OCI-M2 (cell line): ENCODE results near the gene DNHD1.

Experiments used
- DNase-seq: peaks from one replicate; lab custom pipeline; 2025; ENCODE audit not compliant: unreplicated experiment; lab: John Stamatoyannopoulos, UW

DNHD1 gene

DNA sequence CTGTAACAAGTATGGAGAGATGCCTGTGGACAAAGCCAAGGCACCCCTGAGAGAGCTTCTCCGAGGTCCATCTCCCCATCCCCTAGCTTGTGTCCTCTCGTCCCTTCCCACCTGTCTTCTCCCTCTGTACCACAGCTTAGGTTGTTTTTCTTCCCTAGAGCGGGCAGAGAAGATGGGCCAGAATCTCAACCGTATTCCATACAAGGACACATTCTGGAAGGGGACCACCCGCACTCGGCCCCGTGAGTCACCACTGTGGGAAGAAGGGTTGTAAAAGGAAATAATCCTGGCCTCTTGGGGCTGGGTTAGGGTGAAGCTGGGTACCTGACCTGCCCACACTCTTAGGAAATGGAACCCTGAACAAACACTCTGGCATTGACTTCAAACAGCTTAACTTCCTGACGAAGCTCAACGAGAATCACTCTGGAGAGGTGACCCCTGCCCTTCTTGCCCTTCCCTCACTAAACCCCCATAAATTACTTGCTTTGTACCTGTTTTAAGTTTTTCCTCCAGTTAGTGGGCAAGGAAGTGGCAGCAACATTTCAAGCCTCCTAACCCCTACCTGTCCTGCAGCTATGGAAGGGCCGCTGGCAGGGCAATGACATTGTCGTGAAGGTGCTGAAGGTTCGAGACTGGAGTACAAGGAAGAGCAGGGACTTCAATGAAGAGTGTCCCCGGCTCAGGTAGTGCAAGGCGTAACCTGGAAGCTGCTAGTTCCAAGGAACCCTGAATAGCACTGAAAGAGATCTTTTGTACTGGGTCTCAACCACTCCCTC, 111.8 kb downstream of the DNHD1 start:
- no peak for DNase-seq

DNA sequence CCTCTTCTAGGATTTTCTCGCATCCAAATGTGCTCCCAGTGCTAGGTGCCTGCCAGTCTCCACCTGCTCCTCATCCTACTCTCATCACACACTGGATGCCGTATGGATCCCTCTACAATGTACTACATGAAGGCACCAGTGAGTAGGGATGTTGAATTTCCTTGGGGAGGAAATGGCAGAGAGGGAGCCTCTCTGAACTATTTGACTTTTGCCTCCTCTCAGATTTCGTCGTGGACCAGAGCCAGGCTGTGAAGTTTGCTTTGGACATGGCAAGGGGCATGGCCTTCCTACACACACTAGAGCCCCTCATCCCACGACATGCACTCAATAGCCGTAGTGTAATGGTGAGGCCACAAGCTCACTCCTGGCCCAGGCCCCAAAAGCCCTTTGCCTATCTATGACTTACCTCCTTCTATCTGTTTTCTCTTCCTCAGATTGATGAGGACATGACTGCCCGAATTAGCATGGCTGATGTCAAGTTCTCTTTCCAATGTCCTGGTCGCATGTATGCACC, 112.5 kb downstream of the DNHD1 start:
- DNase-seq = no peak

DNA sequence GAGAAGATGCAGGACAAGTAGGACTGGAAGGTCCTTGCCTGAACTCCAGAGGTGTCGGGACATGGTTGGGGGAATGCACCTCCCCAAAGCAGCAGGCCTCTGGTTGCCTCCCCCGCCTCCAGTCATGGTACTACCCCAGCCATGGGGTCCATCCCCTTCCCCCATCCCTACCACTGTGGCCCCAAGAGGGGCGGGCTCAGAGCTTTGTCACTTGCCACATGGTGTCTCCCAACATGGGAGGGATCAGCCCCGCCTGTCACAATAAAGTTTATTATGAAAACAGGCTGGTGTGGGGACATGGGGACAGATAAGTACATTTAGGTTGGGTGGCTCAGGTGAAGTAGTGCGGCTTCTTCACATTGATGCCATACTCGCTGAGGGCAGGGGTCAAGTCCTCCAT, 113.5 kb downstream of the DNHD1 start:
- DNase-seq = no peak

GRCh38 chr11:6611092-6611962, 114.2 kb downstream of the DNHD1 start:
- no peak for DNase-seq

- DNase-seq = no peak
Measured at GRCh38 chr11:6611963-6612212, 114.8 kb downstream of the DNHD1 start.

GRCh38 chr11:6612213-6613041, 115.3 kb downstream of the DNHD1 start, which contains the start of gene TAF10:
Gene TAF10, minus strand, starts transcription at chr11:6612216. Its CDS starts 27 bp downstream, at chr11:6612189.
- peak; percentile 51 for DNase-seq

- no peak for DNase-seq
Measured at GRCh38 chr11:6613496-6613895, 116.4 kb downstream of the DNHD1 start.

GRCh38 chr11:6614446-6614845, 117.4 kb downstream of the DNHD1 start:
- no peak for DNase-seq

DNA sequence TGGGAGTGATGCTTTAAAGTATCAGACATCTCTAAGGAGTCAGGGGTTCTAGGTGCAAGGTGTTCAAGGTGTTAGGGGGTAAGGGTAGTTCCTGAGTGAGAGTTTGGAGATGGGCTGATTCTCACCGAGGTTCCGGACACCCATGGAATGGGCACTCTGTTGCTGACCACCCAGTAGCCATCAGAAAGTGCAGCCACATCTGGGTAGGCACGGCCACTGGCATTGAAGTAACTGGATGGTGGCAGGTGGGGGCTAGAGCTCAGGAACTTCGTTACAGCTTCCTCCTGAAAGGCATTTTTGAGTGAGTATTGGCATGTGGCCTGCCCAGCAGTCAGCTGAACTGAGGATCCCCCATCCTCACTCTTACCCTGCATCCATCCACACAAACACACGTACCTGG, 118.0 kb downstream of the DNHD1 start:
- DNase-seq = no peak

- no peak for DNase-seq
Measured at GRCh38 chr11:6615882-6616585, 119.0 kb downstream of the DNHD1 start.

GRCh38 chr11:6616596-6617250, 119.6 kb downstream of the DNHD1 start:
- DNase-seq = no peak

DNA sequence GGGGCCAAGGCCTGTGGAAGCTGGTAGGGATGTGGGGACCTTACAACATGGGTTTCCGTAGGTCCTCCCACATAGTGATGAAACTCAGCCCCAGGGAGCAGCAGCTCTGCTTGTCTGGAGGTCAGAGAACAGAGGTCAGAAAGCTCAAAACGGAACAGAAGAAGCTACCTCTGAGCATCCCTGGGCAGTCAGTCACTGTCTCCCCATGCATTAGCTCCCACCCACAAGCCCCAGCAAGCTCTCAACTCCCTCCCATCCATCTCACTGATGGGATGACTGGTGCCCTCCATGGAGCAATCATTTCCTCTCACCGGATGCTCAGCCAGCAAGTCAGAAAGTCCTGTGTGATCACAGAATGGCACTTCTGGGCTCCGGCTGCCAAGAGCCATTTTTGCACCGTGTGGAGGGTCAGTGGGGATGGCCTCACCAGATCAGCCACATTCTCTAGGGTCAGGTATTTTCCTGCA, 120.3 kb downstream of the DNHD1 start:
- no peak for DNase-seq

DNA sequence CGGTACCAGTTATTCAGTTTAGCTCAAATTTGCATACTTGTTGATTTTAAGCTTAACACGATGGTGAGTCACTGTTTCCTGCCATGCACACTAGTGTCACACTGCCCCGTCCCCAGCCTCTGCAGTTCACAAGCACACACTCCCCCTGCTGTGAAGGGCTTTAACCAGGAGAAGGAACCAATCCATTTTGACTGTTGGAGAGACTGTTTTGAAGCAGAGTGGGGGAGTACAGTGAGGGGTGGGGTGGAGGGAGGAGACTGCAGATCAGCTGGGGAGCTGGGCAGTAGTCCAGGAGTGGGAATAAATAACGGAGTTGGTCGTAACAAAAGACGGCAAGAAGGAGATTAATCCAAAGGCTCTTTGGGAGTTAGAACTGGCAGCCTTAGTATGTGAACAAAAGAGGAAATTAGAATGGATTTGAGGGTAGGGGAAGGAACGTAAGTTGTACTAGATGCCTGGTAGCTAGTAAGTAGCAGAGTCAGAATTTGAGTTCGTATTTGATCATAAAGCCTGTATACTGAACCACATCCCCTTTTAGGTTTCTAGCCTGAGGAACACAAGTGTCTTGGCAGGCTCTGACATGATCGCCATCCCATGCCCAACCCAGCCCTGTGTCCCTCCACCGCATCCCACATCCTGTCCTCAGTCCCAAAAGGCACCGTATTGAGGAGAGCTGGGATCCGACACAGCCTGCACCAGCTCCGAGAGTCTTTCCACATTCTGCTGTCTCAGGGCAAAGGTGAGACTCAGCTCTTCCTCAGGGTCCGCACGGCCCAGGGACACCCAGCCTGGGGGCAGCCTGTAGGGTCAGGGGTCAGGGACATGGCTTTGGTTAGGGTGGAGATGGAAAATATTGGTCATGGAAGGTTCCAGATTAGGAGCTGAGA, 121.3 kb downstream of the DNHD1 start:
- DNase-seq = peak; percentile 15

DNA sequence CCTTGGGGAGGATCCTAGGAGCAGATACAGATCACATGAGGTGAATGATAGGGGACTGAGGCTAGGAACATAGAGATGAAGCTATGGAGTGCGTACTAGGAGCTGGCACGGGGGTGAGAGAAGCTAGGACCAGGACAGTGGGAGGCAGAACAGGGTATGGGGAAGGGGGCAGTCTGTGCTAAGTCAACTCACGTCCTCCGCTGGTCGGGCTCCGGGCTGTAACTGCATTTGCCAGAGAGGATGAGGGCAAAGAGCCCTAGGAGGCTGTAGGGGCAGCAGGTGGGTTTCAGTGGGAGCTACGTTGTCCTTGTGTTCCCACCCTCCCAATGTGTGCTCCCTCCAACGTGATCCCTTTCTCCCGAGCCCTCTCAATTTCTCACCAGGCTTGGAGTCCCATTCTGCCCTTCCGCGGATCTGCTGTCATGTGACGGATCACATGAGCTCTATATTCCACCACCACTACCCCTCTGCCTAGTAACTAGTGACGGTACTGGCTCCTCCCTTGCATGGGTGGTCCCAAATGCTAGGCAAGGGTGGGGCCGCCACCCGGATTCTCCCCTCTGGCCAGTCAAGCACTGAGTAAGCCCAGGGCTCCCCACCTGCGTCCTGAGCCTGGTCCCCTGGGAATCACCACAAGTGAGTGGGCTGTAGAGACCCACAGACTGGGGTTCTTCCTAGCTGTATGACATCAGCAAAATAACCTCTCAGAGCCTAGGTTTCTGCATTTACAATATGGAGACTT, 122.1 kb downstream of the DNHD1 start, which contains the start of gene TPP1:
Gene TPP1 (minus strand): TSS at position 419 of the 742 bp plus-strand sequence. CDS start 22 bp downstream, at position 397.
- DNase-seq = peak; percentile 66

DNA sequence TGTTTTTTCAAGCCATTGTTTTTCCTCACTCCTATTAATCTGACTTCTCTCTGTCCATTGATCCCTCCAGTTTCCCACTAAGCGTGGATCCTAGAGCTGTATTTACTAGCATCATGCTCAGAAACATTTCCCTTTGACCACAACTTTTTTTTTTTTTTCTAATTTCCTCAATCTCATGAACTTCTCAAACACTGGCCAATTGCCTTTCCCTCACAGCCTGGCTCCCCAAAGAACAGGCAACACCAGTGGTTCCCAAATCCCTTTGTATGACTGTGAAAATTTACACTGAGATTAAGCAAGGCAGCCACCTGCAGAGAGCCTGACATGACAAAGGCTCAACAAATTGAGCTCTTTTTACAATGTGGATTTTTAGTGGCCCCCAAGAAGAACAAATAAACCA, 123.6 kb downstream of the DNHD1 start:
- no peak for DNase-seq
